Right lobe of liver (tissue), 4 donors: ENCODE measurements around the gene MATN4.

Source experiments
- POLR2A ChIP-seq: fragments of 450-650 bp; IDR thresholded peaks from one replicate; pipeline ENCODE4 v1.6.1; 2017; ENCODE audit warnings: antibody characterized with exemption, mild to moderate bottlenecking
- TF ChIP-seq, protein P1 (sequence below), 4 donors: fragments of 200-600 bp in 3 of 4; fragments of 450-650 bp in 1 of 4; IDR thresholded peaks; one replicate each; pipeline versions ENCODE4 v1.5.1 to v1.8.0; 2016 to 2022; ENCODE audit warnings: antibody characterized with exemption in 4 of 4, mild to moderate bottlenecking in 2 of 4
- donor health status: DM: no; HTN: no; CAD: no.
- donor health status: DM: no; HTN: no; CAD: no.
- donor health status: DM: no; HTN: yes; CAD: no.

GRCh38 chr20:45340951-45341350, 32.9 kb upstream of the MATN4 start:
- TF ChIP-seq, protein P1, sequence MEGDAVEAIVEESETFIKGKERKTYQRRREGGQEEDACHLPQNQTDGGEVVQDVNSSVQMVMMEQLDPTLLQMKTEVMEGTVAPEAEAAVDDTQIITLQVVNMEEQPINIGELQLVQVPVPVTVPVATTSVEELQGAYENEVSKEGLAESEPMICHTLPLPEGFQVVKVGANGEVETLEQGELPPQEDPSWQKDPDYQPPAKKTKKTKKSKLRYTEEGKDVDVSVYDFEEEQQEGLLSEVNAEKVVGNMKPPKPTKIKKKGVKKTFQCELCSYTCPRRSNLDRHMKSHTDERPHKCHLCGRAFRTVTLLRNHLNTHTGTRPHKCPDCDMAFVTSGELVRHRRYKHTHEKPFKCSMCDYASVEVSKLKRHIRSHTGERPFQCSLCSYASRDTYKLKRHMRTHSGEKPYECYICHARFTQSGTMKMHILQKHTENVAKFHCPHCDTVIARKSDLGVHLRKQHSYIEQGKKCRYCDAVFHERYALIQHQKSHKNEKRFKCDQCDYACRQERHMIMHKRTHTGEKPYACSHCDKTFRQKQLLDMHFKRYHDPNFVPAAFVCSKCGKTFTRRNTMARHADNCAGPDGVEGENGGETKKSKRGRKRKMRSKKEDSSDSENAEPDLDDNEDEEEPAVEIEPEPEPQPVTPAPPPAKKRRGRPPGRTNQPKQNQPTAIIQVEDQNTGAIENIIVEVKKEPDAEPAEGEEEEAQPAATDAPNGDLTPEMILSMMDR (IDR thresholded peaks at IDR 0.05), result no peak
- TF ChIP-seq POLR2A, result no peak
